Ishikawa (cell line): ENCODE results near the gene SEPTIN7.

Experiments used
- CEBPB ChIP-seq: IDR thresholded peaks from 2 replicates; pipeline ENCODE4 v1.6.1; 2012
- CREB1 ChIP-seq: IDR thresholded peaks from 2 replicates; pipeline ENCODE4 v1.6.1; 2012; ENCODE audit warnings: low read depth
- EGR1 ChIP-seq: IDR thresholded peaks from 2 replicates; pipeline ENCODE4 v1.6.1; 2012
- EP300 ChIP-seq: IDR thresholded peaks from 2 replicates; pipeline ENCODE4 v1.6.1; 2012; ENCODE audit warnings: borderline replicate concordance
- FOXM1 ChIP-seq: IDR thresholded peaks from 2 replicates; pipeline ENCODE4 v1.6.1; 2012; ENCODE audit warnings: low read depth, borderline replicate concordance
- MAX ChIP-seq: IDR thresholded peaks from 2 replicates; pipeline ENCODE4 v1.6.1; 2012
- NFIC ChIP-seq: IDR thresholded peaks from 2 replicates; pipeline ENCODE4 v1.6.1; 2012
- RAD21 ChIP-seq: IDR thresholded peaks from 2 replicates; pipeline ENCODE4 v1.6.1; 2012; ENCODE audit warnings: low read depth
- TAF1 ChIP-seq: IDR thresholded peaks from 2 replicates; pipeline ENCODE4 v1.6.1; 2012; ENCODE audit warnings: low read depth, mild to moderate bottlenecking
- TCF12 ChIP-seq: IDR thresholded peaks from 2 replicates; pipeline ENCODE4 v1.6.1; 2012; ENCODE audit warnings: low read depth
- TEAD4 ChIP-seq: IDR thresholded peaks from 2 replicates; pipeline ENCODE4 v1.6.1; 2012
- USF1 ChIP-seq: IDR thresholded peaks from 2 replicates; pipeline ENCODE4 v1.6.1; 2012
- YY1 ChIP-seq: IDR thresholded peaks from 2 replicates; pipeline ENCODE4 v1.6.1; 2012; ENCODE audit warnings: low read depth
- ZBTB7A ChIP-seq: IDR thresholded peaks from 2 replicates; pipeline ENCODE4 v1.6.1; 2012; ENCODE audit warnings: low read depth
- TF ChIP-seq, protein P1 (sequence below): IDR thresholded peaks from 2 replicates; pipeline ENCODE4 v1.6.1; 2012; ENCODE audit warnings: low read depth, mild to moderate bottlenecking

Gene SEPTIN7

GRCh38 chr7:35757574-35757973, 43.3 kb upstream of the SEPTIN7 start:
- TF ChIP-seq RAD21 (no peak), CREB1 (no peak), USF1 (no peak)

GRCh38 chr7:35758421-35758820, 42.4 kb upstream of the SEPTIN7 start:
- TF ChIP-seq MAX (no peak), TEAD4 (no peak), CREB1 (no peak), RAD21 (no peak), ZBTB7A (no peak), YY1 (no peak), TAF1 (no peak), TCF12 (no peak), FOXM1 (no peak), EP300 (no peak), USF1 (no peak), EGR1 (no peak), CEBPB (no peak), NFIC (no peak)
- TF ChIP-seq, protein P1, sequence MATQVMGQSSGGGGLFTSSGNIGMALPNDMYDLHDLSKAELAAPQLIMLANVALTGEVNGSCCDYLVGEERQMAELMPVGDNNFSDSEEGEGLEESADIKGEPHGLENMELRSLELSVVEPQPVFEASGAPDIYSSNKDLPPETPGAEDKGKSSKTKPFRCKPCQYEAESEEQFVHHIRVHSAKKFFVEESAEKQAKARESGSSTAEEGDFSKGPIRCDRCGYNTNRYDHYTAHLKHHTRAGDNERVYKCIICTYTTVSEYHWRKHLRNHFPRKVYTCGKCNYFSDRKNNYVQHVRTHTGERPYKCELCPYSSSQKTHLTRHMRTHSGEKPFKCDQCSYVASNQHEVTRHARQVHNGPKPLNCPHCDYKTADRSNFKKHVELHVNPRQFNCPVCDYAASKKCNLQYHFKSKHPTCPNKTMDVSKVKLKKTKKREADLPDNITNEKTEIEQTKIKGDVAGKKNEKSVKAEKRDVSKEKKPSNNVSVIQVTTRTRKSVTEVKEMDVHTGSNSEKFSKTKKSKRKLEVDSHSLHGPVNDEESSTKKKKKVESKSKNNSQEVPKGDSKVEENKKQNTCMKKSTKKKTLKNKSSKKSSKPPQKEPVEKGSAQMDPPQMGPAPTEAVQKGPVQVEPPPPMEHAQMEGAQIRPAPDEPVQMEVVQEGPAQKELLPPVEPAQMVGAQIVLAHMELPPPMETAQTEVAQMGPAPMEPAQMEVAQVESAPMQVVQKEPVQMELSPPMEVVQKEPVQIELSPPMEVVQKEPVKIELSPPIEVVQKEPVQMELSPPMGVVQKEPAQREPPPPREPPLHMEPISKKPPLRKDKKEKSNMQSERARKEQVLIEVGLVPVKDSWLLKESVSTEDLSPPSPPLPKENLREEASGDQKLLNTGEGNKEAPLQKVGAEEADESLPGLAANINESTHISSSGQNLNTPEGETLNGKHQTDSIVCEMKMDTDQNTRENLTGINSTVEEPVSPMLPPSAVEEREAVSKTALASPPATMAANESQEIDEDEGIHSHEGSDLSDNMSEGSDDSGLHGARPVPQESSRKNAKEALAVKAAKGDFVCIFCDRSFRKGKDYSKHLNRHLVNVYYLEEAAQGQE, result no peak

GRCh38 chr7:35760143-35760745, 40.6 kb upstream of the SEPTIN7 start:
- TF ChIP-seq TAF1 (no peak), TEAD4 (no peak), ZBTB7A (no peak), EGR1 (no peak), NFIC (no peak), MAX (no peak), YY1 (no peak), USF1 (no peak), CREB1 (no peak), RAD21 (no peak), FOXM1 (no peak), EP300 (no peak), TCF12 (no peak), CEBPB (no peak)
- TF ChIP-seq, protein P1, result no peak

DNA sequence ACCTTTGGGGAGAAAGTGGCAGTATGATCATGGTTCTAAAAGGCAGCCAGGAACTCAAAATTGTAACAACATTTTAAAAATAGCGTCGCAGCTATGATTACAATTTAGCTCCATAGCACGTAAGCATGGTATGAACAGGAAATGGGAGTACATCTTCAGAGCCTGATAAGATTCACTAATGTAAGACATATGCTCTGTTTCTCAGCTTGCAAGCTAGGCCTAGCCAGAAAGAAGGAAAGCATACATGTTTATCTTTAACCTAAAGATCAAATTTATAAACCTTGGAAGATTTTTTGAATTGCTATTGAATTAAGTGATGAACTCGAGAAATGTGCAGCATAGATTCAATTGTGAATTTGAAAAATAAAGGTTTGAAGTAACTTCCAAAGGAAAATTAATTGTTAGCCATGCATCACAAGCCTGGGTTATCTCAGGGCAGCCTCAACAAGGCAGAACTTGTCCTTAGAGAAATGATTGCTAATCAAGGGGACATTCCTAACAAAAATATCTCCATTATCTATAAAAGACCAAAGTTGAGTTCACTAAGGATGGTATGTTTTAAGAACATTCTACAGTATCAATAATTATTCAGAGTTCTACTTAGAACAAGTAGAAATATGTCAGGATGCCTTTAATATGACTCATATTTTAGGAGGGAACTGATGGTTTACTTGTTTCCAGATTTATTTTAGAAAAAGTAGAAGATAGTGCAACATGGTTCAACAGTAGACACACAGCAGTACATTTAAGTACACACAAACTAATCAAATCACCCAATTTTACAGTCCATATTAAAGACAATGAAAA, 38.8 kb upstream of the SEPTIN7 start:
- no peak for TF ChIP-seq MAX
- TF ChIP-seq NFIC, result no peak
- no peak for TF ChIP-seq EP300
- TF ChIP-seq FOXM1, result no peak
- no peak for TF ChIP-seq EGR1
- no peak for TF ChIP-seq USF1
- no peak for TF ChIP-seq TEAD4
- TF ChIP-seq CEBPB, result no peak
- no peak for TF ChIP-seq RAD21
- no peak for TF ChIP-seq YY1
- no peak for TF ChIP-seq CREB1
- TF ChIP-seq TAF1, result no peak
- no peak for TF ChIP-seq ZBTB7A
- TF ChIP-seq TCF12, result no peak
- TF ChIP-seq, protein P1, result no peak
